DND-41 (cell line): ENCODE results near the gene PRKAG2.

ENCODE experiments used
- ATAC-seq: fragments of 200-7000 bp; cut with Tn5 transposase; 3 replicates; pipeline ENCODE4 v1.9.1; 2021; ENCODE audit warnings: low read depth; ENCODE audit not compliant: insufficient read depth
- DNase-seq: peaks from one replicate; pipeline ENCODE4 v3.0.0-alpha.2; 2020
- H2AFZ ChIP-seq: 2 replicates; pipeline ENCODE4 v1.6.0; 2012; ENCODE audit warnings: low read depth, low read length
- H3K27ac ChIP-seq: 2 replicates; pipeline ENCODE4 v1.5.1; 2012; ENCODE audit warnings: low read length, inconsistent platforms
- H3K27me3 ChIP-seq: fragments of 200-600 bp; sonication (generic); 2 replicates; pipeline ENCODE4 v1.6.0; 2012; ENCODE audit warnings: low read length, mild to moderate bottlenecking, inconsistent platforms; ENCODE audit not compliant: insufficient read depth, poor library complexity
- H3K36me3 ChIP-seq: 2 replicates; pipeline ENCODE4 v1.5.1; 2012; ENCODE audit warnings: low read length, inconsistent platforms; ENCODE audit not compliant: insufficient read depth
- H3K4me1 ChIP-seq: 2 replicates; pipeline ENCODE4 v1.5.1; 2012; ENCODE audit warnings: mild to moderate bottlenecking, low read length; ENCODE audit not compliant: insufficient read depth
- H3K4me2 ChIP-seq: 2 replicates; pipeline ENCODE4 v1.6.0; 2012; ENCODE audit warnings: mild to moderate bottlenecking, moderate library complexity, low read length, inconsistent platforms; ENCODE audit not compliant: insufficient read depth
- H3K4me3 ChIP-seq, 2 experiments: fragments of 200-600 bp in 1 of 2; shearing (Covaris generic) in 1 of 2; 2 replicates each; pipeline ENCODE4 v1.5.1; 2012 to 2016; ENCODE audit warnings: inconsistent platforms in 2 of 2, low read length in 2 of 2, mild to moderate bottlenecking in 2 of 2, low read depth in 1 of 2, moderate library complexity in 1 of 2
- H3K79me2 ChIP-seq: 2 replicates; pipeline ENCODE4 v1.6.0; 2012; ENCODE audit warnings: low read length, inconsistent platforms; ENCODE audit not compliant: insufficient read depth
- H3K9ac ChIP-seq: 2 replicates; pipeline ENCODE4 v1.6.0; 2012; ENCODE audit warnings: low read depth, mild to moderate bottlenecking, inconsistent platforms, low read length, moderate library complexity
- H3K9me3 ChIP-seq: 2 replicates; pipeline ENCODE4 v1.5.1; 2012; ENCODE audit warnings: low read length, moderate library complexity, mild to moderate bottlenecking, inconsistent platforms; ENCODE audit not compliant: insufficient read depth, severe bottlenecking
- H4K20me1 ChIP-seq: 2 replicates; pipeline ENCODE4 v1.6.0; 2012; ENCODE audit warnings: low read length; ENCODE audit not compliant: insufficient read depth
- CTCF ChIP-seq: IDR thresholded peaks from 2 replicates; pipeline ENCODE4 v1.5.1; 2012; ENCODE audit warnings: borderline replicate concordance, low read length, moderate library complexity, mild to moderate bottlenecking; ENCODE audit not compliant: poor library complexity, severe bottlenecking; ENCODE audit errors: extremely low read depth
- EZH2 ChIP-seq: IDR thresholded peaks from 3 replicates; pipeline ENCODE4 v1.6.1; 2012; ENCODE audit warnings: borderline replicate concordance, low read depth, mild to moderate bottlenecking, moderate library complexity, low read length, inconsistent platforms; ENCODE audit not compliant: severe bottlenecking

The PRKAG2 gene

DNA sequence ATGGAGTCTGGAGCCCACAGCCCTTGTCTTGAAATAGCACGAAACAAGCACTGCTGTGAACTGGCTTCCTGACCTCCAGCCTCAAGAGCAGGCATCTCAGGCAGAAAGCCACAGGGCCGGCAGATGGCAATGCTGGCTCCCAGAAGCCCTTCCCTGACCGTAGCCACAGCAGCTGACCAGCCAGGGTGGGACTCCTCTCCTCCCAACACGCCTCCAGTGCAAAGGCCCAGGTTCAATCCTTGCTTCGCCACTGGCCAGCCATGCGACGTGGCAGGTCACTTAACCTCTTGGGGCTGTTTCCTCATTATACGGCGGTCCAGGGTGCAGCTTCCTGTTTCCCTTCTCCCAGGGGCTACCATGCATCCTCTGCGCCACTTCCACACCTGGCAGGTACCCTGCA, 12.8 kb downstream of the PRKAG2 start:
- TF ChIP-seq CTCF (no peak), EZH2 (no peak)
- H3K4me1 ChIP-seq = no peaks in the 10 kb centered on the region

GRCh38 chr7:151863386-151864079, 13.4 kb downstream of the PRKAG2 start:
- Histone ChIP-seq H3K27ac (no peak overlapping the region), H3K4me3 (no peak overlapping the region), H3K36me3 (no peaks in the 10 kb centered on the region), H3K4me2 (no peak overlapping the region), H2AFZ (no peak overlapping the region), H3K9ac (no peak overlapping the region), H3K9me3 (no peaks in the 10 kb centered on the region), H3K79me2 (no peaks in the 10 kb centered on the region), H3K27me3 (no peaks in the 10 kb centered on the region), H3K4me1 (no peaks in the 10 kb centered on the region), H4K20me1 (no peaks in the 10 kb centered on the region; the same call in 1 of the 2 replicates)
- ATAC-seq (no peak), DNase-seq (no peak)
- TF ChIP-seq EZH2 (no peak), CTCF (no peak)

More for the DNA sequence above, 12.8 kb downstream of the PRKAG2 start:
- Histone ChIP-seq H3K9ac (no peak overlapping the region), H3K79me2 (no peaks in the 10 kb centered on the region), H3K9me3 (no peaks in the 10 kb centered on the region), H2AFZ (no peak overlapping the region), H3K27me3 (no peaks in the 10 kb centered on the region), H3K4me3 (no peak overlapping the region), H3K27ac (no peak overlapping the region), H3K4me2 (no peak overlapping the region), H3K36me3 (no peaks in the 10 kb centered on the region), H4K20me1 (no peaks in the 10 kb centered on the region; the same call in 1 of the 2 replicates)
- DNase-seq = no peak
- ATAC-seq = no peak

DNA sequence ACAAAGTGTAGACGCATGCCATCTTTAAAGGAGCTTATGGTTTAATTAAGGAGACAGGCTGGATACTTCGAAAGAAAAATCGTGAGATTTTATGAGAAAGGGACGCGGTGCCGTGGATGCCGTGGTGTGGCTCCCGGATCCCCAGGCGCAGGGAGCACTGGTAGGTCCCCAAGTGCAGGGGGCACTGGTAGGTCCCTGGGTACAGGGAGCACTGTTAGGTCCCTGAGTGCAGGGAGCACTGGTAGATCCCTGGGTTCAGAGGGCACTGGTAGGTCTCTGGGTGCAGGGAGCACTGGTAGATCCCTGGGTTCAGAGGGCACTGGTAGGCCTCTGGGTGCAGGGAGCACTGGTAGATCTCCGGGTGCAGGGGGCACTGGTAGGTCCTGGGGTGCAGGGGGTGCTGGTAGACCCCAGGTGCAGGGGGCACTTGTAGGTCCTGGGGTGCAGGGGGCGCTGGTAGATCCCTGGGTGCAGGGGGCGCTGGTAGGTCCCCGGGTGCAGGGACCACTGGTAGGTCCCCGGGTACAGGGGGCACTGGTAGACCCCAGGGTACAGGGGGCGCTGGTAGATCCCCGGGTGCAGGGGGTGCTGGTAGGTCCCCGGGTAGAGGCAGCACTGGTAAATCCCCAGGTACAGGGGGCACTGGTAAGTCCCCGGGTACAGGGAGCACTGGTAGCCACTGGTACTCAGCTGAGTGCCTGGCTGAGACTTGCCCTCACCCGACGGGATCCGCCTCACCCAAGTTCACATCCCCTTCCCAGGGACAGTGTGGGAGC, 14.1 kb downstream of the PRKAG2 start:
- H3K4me2 ChIP-seq = no peak overlapping the region
- H3K9ac ChIP-seq = no peak overlapping the region
- no peaks in the 10 kb centered on the region; the same call in 1 of the 2 replicates for H4K20me1 ChIP-seq
- no peaks in the 10 kb centered on the region for H3K36me3 ChIP-seq
- H3K79me2 ChIP-seq = no peaks in the 10 kb centered on the region
- no peaks in the 10 kb centered on the region for H3K9me3 ChIP-seq
- H3K27ac ChIP-seq = no peak overlapping the region
- no peak overlapping the region for H3K4me3 ChIP-seq
- no peaks in the 10 kb centered on the region for H3K4me1 ChIP-seq
- TF ChIP-seq CTCF (no peak), EZH2 (no peak)
- DNase-seq (no peak), ATAC-seq (no peak)
- no peaks in the 10 kb centered on the region for H3K27me3 ChIP-seq
- no peak overlapping the region for H2AFZ ChIP-seq
